Jurkat, Clone E6-1 (cell line): ENCODE results near the gene SINHCAF. TPM values are rescaled to one million over a fixed set of nuclear protein-coding genes. Genes with fewer than 3 reads are reported as not detected.
A peak's percentile ranks its signal among the peaks of the same experiment; 100 is the strongest.
"Not testable (repeated sequence)": the region's sequence is repeated elsewhere in the genome, so short reads cannot be mapped to it uniquely, and the experiment has no call there.

Source experiments
- DNase-seq: peaks from one replicate; pipeline ENCODE4 v3.0.0-alpha.2; 2011; ENCODE audit warnings: low read depth, low spot score
- H3K4me3 ChIP-seq: 2 replicates; pipeline ENCODE4 v1.5.1; 2011; ENCODE audit warnings: mild to moderate bottlenecking, low read length, control low read depth, moderate library complexity
- polyA plus RNA-seq: library from polyadenylated mRNA; unstranded; fragments of >200 nt; gene quantifications from one replicate; pipeline ENCODE4 v1.2.1, GENCODE V29; 2012; ENCODE audit warnings: missing spikeins; ENCODE audit not compliant: insufficient read length, insufficient read depth

The SINHCAF gene, protein sequence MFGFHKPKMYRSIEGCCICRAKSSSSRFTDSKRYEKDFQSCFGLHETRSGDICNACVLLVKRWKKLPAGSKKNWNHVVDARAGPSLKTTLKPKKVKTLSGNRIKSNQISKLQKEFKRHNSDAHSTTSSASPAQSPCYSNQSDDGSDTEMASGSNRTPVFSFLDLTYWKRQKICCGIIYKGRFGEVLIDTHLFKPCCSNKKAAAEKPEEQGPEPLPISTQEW
- 124 TPM for polyA plus RNA-seq

DNA sequence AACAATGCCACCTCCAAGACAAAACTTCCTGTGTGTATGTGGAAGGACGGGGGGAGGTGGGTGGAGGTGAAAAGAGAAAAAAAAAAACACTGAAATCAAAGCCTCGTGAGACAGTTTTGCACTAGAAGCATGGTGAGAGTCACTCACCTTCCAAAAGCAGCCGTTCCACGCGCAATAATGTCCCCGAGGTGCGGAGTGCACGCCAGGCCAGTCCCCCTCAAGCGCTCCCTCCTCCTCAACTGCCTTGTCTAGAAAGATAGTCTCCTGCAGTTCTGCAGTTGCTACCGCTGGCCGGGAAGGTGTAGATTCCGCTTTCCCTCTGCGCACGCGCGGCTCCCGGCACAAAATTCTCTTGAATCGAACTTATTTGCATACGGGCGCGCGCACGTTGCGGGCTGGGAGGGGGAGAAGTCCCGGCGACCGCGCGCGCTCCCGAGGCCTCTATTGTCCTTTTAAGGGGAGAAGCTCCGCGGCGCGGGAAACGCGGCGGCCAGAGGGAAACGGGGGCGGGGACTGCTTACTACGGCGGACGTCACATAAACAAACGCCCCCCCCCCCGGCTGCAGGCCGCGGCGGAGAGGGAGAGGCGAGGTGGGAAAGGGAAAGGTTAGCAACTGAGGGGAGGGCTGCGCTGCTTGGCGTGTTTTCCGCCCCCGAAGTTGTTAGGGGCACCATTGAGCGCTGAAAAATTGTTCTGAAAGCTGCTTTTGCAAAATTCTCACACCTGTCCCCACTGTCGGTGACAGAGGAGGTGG is at the start of gene SINHCAF:
Gene SINHCAF (minus strand): TSS at position 274 of the 755 bp plus-strand sequence. CDS start 27,946 bp downstream, outside the sequence.
- H3K4me3 ChIP-seq, result peak within 1 kb of the TSS; percentile 93

DNA sequence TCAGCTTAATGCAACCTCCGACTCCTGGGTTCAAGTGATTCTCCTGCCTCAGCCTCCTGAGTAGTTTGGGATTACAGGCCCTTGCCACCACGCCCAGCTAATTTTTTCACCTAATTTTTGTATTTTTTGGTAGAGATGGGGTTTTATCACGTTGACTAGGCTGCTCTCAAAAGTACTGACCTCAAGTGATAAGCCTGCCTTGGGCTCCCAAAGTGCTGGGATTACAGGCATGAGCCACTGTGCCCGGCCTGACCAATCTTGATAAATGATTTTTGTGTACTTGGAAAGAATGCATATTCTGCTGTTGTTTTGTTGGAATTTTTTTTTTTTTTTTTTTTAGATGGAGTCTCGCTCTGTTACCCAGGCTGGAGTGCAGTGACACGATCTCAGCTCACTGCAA is 49.5 kb upstream of the SINHCAF start:
- not testable (repeated sequence) for H3K4me3 ChIP-seq

More for the DNA sequence above, at the start of gene SINHCAF:
- DNase-seq, result peak; percentile 98

GRCh38 chr12:31371256-31371620 is 45.3 kb upstream of the SINHCAF start:
- H3K4me3 ChIP-seq, result no peak overlapping the region
- no peak for DNase-seq

More for the DNA sequence above, 49.5 kb upstream of the SINHCAF start:
- DNase-seq, result not testable (repeated sequence)

GRCh38 chr12:31370531-31371255 is 44.7 kb upstream of the SINHCAF start:
- no peak for DNase-seq
- no peak overlapping the region for H3K4me3 ChIP-seq

DNA sequence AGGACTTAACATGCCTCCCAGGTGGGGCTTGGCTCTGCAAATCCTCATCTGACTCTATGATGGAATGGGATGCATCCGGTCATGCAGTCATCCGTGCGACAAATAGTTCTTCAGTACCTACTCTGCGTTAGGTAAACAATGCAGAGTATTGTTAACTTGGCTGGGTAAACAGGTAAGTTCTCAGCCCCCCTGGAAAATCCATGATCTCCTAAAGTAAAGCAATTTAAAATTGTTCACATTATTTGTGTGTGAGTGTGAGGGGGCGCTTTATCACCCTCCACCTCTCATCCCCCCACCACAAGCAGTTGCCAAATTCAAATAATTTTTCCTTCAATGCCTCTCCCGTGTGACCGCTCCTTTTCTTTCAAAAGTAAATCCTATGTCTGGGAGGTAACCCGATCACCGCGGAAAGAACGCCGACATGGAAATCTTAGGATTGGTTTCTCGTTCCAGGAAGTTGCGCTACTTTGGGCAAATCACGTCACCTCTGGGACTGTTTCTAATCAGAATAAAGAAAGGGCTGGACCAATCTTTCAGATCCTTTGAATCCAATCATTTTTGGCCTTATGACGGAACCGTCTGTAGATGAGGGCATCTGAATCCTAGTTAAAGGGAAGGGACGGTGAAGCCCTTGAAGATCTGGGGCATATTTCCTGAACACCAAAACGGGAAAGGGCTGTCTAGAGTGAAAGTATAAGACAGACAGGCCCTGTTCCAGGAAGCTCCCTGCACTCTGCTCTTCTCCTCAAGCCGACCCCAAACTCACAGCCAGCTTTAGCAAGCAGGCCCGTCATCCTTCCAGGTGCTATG is 44.0 kb upstream of the SINHCAF start:
- no peak for DNase-seq
- no peak overlapping the region for H3K4me3 ChIP-seq

- no peak for DNase-seq
- no peak overlapping the region for H3K4me3 ChIP-seq
Measured at GRCh38 chr12:31368666-31369361, 42.9 kb upstream of the SINHCAF start.

DNA sequence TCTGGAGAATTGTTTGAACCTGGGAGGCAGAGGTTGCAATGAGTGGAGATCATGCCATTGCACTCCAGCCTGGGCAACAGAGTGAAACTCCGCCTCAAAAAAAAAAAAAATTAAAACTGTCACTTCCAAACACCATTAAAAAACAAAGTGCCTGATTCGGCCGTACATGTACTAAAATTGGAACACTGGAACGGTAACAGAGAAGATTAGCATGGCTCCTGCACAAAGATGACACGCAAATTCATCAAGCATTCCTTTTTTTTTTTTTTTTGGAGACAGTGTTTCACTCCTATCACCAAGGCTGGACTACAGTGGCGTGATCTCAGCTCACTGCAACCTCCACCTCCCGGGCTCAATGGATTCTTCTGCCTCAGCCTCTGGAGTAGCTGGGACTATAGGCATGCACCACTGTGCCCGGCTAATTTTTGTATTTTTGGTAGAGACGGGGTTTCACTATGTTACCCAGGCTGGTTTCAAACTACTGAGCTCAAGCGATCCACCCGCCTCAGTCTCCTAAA is 40.2 kb upstream of the SINHCAF start:
- H3K4me3 ChIP-seq, result no peak overlapping the region
- no peak for DNase-seq

DNA sequence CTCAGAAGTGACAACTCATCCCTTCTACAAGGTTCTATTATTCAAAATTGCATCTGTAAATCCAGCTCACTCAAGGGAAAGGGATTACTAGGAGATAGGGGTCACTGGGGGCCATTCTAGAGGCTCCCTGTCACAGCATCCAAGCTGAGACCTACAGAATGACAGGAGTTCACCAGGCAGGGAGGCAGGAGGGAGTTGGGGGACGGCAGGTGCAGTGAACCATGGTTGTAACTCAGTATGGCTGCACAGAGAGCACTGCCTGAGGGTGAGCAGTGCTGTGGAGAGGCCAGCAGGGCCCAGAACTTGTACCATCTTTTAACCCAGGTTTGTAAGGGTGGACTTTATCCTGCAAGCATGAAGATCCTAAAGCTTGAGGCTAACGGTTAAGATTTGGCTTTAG is 37.9 kb upstream of the SINHCAF start:
- no peak for DNase-seq
- H3K4me3 ChIP-seq, result no peak overlapping the region

GRCh38 chr12:31363416-31363809 is 37.5 kb upstream of the SINHCAF start:
- H3K4me3 ChIP-seq, result no peak overlapping the region
- no peak for DNase-seq

DNA sequence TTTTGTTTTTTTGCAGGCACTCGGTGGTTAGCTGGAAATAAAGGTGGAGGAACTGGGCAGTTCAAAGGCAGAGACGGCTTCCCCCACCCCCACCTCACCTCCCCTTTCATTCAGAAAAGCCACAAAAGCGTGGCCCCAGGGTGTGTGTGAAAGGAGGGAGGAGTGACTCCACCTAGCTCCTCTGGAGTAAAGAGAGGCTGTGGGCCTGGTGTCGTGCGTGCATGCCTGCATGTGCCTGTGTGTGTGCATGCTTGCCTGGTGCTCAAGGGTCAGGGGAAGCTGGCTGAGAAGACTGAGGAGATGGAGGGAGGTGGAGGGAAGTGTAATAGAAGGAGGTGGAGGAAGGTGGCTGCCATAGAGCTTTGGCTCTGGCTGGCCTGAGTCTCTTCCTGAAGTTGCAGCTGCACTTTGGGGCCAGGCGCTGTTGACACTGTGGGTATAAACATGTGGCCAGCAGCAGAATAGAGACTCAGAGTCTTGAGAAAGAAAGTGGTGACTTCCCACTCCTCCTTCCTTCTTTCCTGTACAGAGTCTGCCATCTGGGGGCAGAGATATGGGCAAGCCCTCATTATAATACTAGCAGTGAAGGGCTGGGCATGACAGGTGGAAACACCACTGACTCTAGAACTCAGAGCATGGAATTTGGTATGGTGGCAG is 36.9 kb upstream of the SINHCAF start:
- H3K4me3 ChIP-seq, result no peak overlapping the region

DNA sequence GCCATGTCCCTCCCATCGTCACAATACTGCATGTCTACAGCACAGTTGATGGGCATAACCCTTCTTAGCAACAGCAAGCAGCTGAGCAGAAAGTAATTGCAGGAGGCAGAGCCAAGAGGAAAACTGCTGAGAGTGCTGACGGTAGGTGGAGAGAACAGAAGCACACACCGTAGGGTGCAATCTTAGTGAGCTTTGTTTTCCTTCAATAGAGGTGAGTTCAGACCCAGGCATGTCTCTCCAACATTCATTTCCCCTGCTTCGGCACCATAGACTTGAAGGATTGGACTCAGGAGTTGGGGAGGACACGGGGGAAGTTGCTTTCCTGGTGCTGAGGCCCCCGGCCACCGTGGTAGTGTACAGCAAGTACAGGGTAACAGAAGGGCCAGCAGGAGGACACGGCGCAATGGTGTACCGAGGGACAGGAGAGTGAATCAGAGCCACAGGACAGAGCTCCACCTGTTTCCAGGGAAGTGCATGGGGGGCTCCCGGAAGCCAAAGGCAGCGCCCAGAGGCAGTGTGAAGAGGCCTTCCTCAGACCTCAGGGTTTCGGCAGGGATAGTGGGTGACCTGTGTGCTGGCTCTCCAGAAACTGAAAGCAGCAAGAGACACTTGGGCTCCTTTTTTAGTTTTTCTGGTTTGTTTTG is 36.3 kb upstream of the SINHCAF start:
- no peak overlapping the region for H3K4me3 ChIP-seq
- DNase-seq, result peak; percentile 11

More for the DNA sequence above, 36.9 kb upstream of the SINHCAF start:
- DNase-seq, result peak; percentile 36

DNA sequence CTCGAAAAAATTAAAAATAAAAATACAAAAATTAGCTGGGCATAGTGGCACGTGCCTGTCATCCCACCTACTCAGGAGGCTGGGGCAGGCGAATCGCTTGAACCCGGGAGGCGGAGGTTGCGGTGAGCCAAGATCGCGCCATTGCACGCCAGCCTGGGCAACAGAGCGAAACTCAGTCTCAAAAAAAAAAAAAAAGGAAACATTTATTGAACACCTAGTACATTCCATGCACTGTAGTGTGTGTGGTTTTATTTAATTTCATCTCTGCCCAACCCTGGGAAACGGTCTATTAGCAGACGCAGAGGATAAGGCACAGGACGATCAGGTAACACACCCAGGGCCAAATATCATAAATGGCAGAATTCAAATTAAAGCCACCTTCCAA is 35.8 kb upstream of the SINHCAF start:
- H3K4me3 ChIP-seq, result no peak overlapping the region
- DNase-seq, result no peak

GRCh38 chr12:31355747-31356107 is 29.8 kb upstream of the SINHCAF start:
- no peak for DNase-seq
- H3K4me3 ChIP-seq, result no peak overlapping the region

DNA sequence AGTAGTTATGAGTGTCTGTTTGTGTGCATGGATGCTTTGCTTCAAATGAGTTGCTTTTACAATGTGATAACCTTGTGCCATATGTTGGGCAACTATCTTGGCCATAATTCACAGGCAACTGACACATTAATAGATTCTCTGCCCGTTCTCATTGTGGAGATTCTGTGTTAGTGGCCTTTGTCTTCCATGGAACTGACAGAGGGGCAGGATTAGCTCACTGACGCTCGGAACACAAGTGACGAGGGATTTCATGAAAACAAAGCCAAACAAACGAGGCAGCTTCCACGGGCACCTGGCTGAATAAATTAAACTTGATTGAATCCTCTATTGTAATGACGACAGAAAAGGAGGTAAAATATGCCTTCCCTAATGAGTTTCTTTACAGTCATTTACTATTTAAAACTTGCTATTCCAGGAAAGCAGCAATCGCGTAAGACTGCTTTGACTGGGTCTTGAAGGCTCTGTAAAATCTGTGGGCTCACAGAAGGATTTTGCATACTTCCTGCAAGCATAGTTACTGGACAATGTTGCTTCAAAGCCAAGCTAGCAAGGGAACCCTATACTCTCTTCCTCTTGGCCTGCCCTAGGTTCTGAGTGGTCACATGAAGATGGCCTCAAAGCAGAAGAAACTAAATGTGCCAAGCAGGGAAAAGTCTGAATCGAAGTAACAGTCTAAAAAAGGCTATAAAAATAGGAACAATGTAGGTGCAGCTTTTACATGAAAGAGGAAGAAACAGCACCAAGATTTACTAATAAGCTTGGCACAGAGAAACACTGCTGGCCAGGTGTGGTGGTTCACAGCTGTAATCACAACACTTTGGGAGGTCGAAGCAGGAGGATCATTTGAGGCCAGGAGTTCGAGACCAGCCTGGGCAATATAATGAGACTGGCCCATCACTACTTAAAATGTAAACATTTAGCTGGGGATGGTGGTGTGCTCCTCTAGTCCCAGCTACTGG is 28.1 kb upstream of the SINHCAF start:
- DNase-seq, result no peak
- H3K4me3 ChIP-seq, result no peak overlapping the region

DNA sequence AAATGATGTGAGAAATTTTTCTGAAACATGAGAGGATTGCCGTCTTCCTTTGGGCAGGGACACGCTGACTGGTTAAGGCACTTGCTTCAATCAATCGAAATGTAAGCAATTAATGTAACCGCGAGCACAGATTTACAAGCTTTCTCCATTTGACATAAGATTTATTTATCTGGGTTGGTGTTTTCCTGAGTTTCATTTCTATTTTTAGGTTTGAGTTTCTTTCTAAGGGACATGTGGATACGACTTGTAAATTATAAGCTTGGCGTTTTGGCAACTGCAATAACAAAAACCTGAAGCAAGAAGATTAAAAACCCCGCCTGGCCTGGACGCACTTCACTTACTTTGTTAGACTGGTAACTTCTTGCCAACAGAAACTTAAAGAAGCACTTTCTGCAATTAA is 20.3 kb upstream of the SINHCAF start:
- DNase-seq, result no peak
- H3K4me3 ChIP-seq, result no peak overlapping the region

DNA sequence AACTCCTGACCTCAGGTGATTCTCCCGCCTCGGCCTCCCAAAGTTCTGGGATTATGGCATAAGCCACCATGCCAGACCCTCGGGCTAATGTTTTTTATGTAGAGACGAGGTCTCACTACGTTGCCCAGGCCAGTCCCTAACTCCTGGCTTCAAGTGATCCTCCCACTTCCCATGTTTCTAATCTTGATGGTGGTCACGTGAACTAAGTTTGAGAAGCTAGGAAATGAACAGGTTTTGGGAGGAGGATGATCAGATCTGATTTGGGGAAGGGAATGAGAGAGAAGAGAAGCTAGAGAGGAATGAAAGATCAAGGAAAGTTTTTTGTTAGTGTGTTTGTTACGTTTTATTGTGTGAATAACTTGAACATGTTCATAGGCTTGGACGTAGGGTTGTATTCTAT is 17.2 kb upstream of the SINHCAF start:
- no peak overlapping the region for H3K4me3 ChIP-seq
- no peak for DNase-seq

GRCh38 chr12:31342286-31342685 is 16.3 kb upstream of the SINHCAF start:
- no peak for DNase-seq
- H3K4me3 ChIP-seq, result no peak overlapping the region
